Erythroblast (primary cell): ENCODE results near the gene PLEKHF1.

Experiments
- GATA1 ChIP-seq: IDR thresholded peaks from 2 replicates; pipeline ENCODE4 v1.6.1; 2011; ENCODE audit warnings: low read depth, mild to moderate bottlenecking, control low read depth, low read length, moderate library complexity
- POLR2A ChIP-seq: IDR thresholded peaks from 2 replicates; pipeline ENCODE4 v1.6.1; 2011; ENCODE audit warnings: mild to moderate bottlenecking, low read length

DNA sequence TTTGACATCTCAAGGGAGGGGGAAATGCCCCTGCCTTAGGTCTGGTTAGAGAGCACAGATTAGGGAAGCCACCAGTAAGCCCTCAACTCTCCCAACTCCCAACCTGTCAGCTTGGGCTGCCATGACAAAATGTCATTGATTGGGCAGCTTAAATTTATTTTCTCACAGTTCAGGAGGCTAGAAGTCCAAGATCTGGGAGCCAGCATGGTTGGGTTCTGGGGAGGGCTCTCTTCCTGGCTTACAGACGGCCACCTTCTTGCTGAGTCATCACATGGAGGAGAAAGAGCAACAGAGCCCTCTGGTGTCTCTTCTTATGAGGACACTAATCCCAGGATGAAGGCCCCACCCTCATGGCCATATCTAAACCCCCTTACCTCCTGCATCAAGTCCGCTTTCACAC lies 25.6 kb downstream of the PLEKHF1 start:
- no peak for TF ChIP-seq POLR2A
- no peak for TF ChIP-seq GATA1
